Adrenal gland (tissue), 12 donors: Measurements from ENCODE around the gene ILF2. TPM values are rescaled to one million over a fixed set of nuclear protein-coding genes. Genes with fewer than 3 reads are reported as not detected.
A peak's percentile ranks its signal among the peaks of the same experiment; 100 is the strongest.

Source experiments
- DNase-seq, 7 donors: peaks; one replicate each; pipeline ENCODE4 v3.0.0-alpha.2; 2019 to 2020
- H3K27ac ChIP-seq, 5 donors: fragments of 200-600 bp; sonication (generic) in 4 of 5; 1 replicate in 3 of 5; 2 replicates in 2 of 5; pipeline versions ENCODE4 v1.5.1 to v1.8.0; 2016 to 2020; ENCODE audit warnings: mild to moderate bottlenecking in 1 of 5
- H3K27me3 ChIP-seq: fragments of 200-600 bp; 2 replicates; pipeline ENCODE4 v1.8.0; 2021
- H3K36me3 ChIP-seq, 2 donors: fragments of 200-600 bp; replicated peaks in 1 of 2; 1 replicate in 1 of 2; 2 replicates in 1 of 2; pipeline versions ENCODE4 v1.5.1 to v1.8.0; 2018 to 2022
- H3K4me1 ChIP-seq, 2 donors: fragments of 200-600 bp; replicated peaks in 1 of 2; 1 replicate in 1 of 2; 2 replicates in 1 of 2; pipeline versions ENCODE4 v1.5.1 to v1.8.0; 2018 to 2021
- H3K4me3 ChIP-seq, 4 donors: fragments of 200-600 bp; sonication (generic) in 3 of 4; one replicate each; pipeline ENCODE4 v1.5.1; 2016 to 2018
- H3K9me3 ChIP-seq, 3 donors: fragments of 200-600 bp; sonication (generic) in 1 of 3; replicated peaks in 1 of 3; 1 replicate in 2 of 3; 2 replicates in 1 of 3; pipeline versions ENCODE4 v1.5.1 to v1.8.0; 2016 to 2021
- CTCF ChIP-seq, 6 experiments: fragments of 450-650 bp in 4 of 6; fragments of 200-600 bp in 2 of 6; sonication (generic) in 1 of 6; IDR thresholded peaks; 1 replicate in 5 of 6; 2 replicates in 1 of 6; pipeline versions ENCODE4 v1.5.1 to v1.8.0; 2016 to 2021; ENCODE audit warnings: antibody characterized with exemption in 6 of 6, mild to moderate bottlenecking in 2 of 6, moderate library complexity in 1 of 6
- POLR2A ChIP-seq, 2 donors: fragments of 450-650 bp; IDR thresholded peaks; one replicate each; pipeline ENCODE4 v1.6.1; 2017; ENCODE audit warnings: antibody characterized with exemption in 2 of 2, mild to moderate bottlenecking in 2 of 2, moderate library complexity in 1 of 2
- WGBS, 4 donors: extraction: QIAGEN DNeasy Blood & Tissue Kit in 2 of 4; methylation state at CpG; one replicate each; pipeline versions ENCODE4 v1.1.5 to v1.1.7; 2013 to 2017; 5-methylcytosine and 5-hydroxymethylcytosine counted together
- intact Hi-C, 2 donors: fragments of 100-400 bp; cut with DNase I; formaldehyde crosslinking; loops; one replicate each; pipeline versions ENCODE4 v1.14.1 to v1.15.0; 2022 to 2023
- polyA plus RNA-seq, 3 donors: library from polyadenylated mRNA; stranded (reverse); fragments of 200-250 nt in 2 of 3; fragments of 350-450 nt in 1 of 3; fragmentation: Illumina TruSeq in 1 of 3; extraction: RNeasy Lipid Tissue Mini Kit (QIAGEN cat#74804) in 1 of 3; gene quantifications; one replicate each; pipeline ENCODE4 v1.2.3, GENCODE V29; 2013 to 2014
- total RNA-seq, 9 donors: library from RNA; depleted of rRNA in 4 of 9; stranded (reverse); fragments of >200 nt in 4 of 9; fragments of 120-200 nt in 1 of 9; fragmentation: NEBNext Ultra II Directional in 1 of 9; extraction: Animal tissue kit (Norgen Biotek cat#: 25700) in 1 of 9; gene quantifications; one replicate each; pipeline versions ENCODE4 v1.1.0 to v1.2.4, GENCODE V29; 2013 to 2023
- donor health status: healthy with polysubstance abuse.
- donor health status: Bipolar disorder and iron deficiency.
- donor health status: DM: yes; HTN: yes; CAD: no.
- donor health status: DM: no; HTN: no; CAD: no.
- donor health status: DM: no; HTN: no; CAD: no.
- donor health status: DM: yes; HTN: yes; CAD: no.

Gene ILF2
- total and polyA plus RNA-seq, 12 donors = 42.2 to 397 (median 105) TPM

- Histone ChIP-seq H3K27me3 (no peaks in the 10 kb centered on the region), H3K4me1 (peaks cover 13 to 17% of the 10 kb centered on the region in 2 donors), H3K27ac (no peak overlapping the region), H3K4me3 (no peak overlapping the region), H3K36me3 (peaks cover 0 to 32% of the 10 kb centered on the region in 2 donors), H3K9me3 (no peaks in the 10 kb centered on the region)
- intact Hi-C loops = no loop called here
- peak in 1 of 7 donors; percentile 14 for DNase-seq
- WGBS, 4 donors = 77 to 88% (median 85%) methylated on average over 7 to 10 of the region's 10 CpGs
- TF ChIP-seq POLR2A (IDR thresholded peaks at IDR 0.05) (no peak), CTCF (IDR thresholded peaks at IDR 0.05) (no peak)
Observed at GRCh38 chr1:153648000-153648643, 22.7 kb downstream of the ILF2 start.

GRCh38 chr1:153647346-153647714 is 23.5 kb downstream of the ILF2 start:
- Histone ChIP-seq H3K4me1 (peaks cover 5 to 11% of the 10 kb centered on the region in 2 donors), H3K9me3 (no peaks in the 10 kb centered on the region), H3K27me3 (no peaks in the 10 kb centered on the region), H3K27ac (peak overlapping the region in 1 of 5 donors; percentile 62), H3K4me3 (no peak overlapping the region), H3K36me3 (peaks cover 0 to 40% of the 10 kb centered on the region in 2 donors)
- DNase-seq = no peak
- 49 to 80% (median 63%) methylated on average over 1 to 2 of the region's 2 CpGs for WGBS, 4 donors
- intact Hi-C loops = no loop called here
- TF ChIP-seq CTCF (IDR thresholded peaks at IDR 0.05) (no peak), POLR2A (IDR thresholded peaks at IDR 0.05) (no peak)

DNA sequence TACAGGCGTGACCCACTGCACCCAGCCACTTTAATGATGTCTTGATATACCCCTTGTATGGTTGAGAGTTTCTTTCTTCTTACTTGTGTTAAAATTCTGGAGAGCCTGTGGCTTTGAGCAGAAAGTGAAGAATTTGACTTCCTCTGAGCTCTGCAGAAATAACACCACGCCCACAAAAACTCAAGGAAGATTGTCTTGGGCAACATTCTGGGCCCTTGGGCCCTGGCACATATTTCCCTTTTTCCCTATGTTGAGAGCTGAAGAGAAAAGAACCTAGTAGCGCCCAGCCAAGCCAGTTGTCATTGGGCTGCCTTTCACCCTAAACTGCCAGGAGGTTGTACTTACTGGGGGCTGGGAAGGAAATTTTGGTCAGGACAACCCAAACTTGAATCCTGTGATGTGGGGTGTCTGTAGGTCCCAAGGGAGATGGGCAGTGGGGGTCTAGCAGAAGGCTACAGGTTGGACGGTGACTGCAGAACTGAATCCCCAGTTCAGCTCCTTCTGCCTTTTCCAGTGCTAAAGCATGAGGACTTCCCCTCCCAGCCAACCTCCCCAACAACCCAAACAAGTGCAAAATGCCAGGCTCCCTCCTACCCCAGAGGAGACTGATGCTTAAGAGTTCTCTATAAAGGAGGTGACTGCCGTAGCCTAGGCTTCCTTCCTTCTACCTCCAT is 24.0 kb downstream of the ILF2 start:
- Histone ChIP-seq H3K27me3 (no peaks in the 10 kb centered on the region), H3K4me1 (peaks cover 5 to 11% of the 10 kb centered on the region in 2 donors), H3K27ac (peak overlapping the region in 1 of 5 donors; percentile 62), H3K4me3 (no peak overlapping the region), H3K9me3 (no peaks in the 10 kb centered on the region), H3K36me3 (peaks cover 0 to 46% of the 10 kb centered on the region in 2 donors)
- TF ChIP-seq POLR2A (IDR thresholded peaks at IDR 0.05) = no peak
- TF ChIP-seq CTCF (IDR thresholded peaks at IDR 0.05) = no peak
- intact Hi-C loops = no loop called here
- DNase-seq = peak in 2 of 7 donors; percentile 32 to 50
- WGBS, 4 donors = 78 to 87% (median 84%) methylated on average over 5 of the region's 5 CpGs

- Histone ChIP-seq H3K9me3 (no peaks in the 10 kb centered on the region), H3K27ac (peak overlapping the region in 1 of 5 donors; percentile 6), H3K36me3 (peaks cover 0 to 76% of the 10 kb centered on the region in 2 donors), H3K4me3 (no peak overlapping the region), H3K4me1 (peaks cover 5 to 11% of the 10 kb centered on the region in 2 donors), H3K27me3 (no peaks in the 10 kb centered on the region)
- intact Hi-C loops = no loop called here
- TF ChIP-seq POLR2A (IDR thresholded peaks at IDR 0.05) = no peak
- no peak for TF ChIP-seq CTCF (IDR thresholded peaks at IDR 0.05)
- no peak for DNase-seq
Observed at GRCh38 chr1:153643816-153644215, 27.0 kb downstream of the ILF2 start.
